IPS-11a (cell line): ENCODE results near the gene RABGAP1.

Experiments
- H3K4me3 ChIP-seq: one replicate; pipeline ENCODE4 v1.5.1; 2013; ENCODE audit warnings: low read depth, low read length, control low read depth

The RABGAP1 gene

DNA sequence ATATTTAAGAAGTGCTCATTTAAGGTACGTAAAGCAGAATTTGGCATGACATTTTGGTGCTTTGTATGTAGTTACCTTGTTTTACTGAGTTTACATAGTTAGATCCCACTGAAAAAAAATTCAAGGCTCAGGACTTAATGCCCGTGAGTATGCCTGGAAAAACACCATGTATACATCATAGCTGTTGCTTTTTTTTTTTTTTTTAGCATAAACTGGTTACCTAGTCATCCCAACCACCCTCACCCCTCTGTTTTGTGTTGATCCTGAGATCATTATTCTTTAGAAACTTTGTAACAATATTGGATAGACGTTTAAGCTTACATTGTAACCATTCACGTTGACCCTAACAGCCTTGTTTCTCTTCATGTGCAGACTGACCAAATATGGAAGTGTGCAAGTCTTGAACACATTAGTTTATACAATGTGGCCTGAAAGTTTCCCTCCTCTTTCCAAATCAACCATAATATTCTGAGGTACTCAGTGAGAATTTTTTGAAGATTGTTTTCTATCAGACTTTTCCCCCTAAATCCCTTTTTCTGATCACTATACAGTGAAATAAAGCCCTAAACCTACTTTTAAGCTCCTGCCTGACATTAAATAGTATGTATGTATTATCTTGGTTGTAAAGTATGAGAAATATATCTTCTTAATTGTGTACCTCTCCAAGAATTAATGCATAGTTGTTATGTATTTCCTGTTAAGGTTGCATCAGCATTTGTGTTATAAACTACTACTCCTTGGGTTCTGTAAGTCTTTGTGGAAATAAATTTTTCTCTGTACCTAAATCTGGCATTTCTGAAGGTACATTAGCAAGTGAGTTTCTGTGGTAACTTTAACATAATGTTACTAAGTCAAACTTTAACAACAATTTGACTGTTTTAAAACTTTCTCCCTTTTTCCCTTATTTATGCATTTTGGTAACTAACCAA is 4.4 kb downstream of the RABGAP1 start:
- no peak overlapping the region for H3K4me3 ChIP-seq

DNA sequence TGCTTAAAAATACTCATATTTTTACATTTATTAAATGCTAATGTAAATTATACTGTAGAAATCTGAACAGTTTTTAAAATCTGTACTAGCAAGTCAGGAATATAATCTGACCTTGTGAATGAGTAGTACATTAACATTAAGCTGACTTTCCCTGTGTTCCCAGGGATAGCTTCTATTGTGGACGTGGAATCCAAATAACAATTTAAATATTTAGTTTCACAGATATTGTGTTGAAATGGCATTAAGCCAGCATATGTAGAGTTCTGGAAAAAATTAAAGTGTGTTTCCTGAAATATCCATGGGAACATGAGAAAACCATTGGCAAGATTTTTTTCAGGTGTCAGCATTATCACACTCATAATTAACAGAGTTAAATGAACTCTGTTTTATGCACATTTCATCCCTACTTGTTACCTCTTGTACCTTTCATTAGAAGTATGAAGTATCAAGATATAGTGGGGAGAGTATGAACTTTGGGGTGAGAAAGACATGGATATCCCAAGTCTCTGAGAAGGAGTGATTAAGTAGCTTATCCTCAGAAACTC is 5.7 kb downstream of the RABGAP1 start:
- H3K4me3 ChIP-seq = no peak overlapping the region

- no peak overlapping the region for H3K4me3 ChIP-seq
These were observed 7.5 kb downstream of the RABGAP1 start for GRCh38 chr9:122948313-122948712.

DNA sequence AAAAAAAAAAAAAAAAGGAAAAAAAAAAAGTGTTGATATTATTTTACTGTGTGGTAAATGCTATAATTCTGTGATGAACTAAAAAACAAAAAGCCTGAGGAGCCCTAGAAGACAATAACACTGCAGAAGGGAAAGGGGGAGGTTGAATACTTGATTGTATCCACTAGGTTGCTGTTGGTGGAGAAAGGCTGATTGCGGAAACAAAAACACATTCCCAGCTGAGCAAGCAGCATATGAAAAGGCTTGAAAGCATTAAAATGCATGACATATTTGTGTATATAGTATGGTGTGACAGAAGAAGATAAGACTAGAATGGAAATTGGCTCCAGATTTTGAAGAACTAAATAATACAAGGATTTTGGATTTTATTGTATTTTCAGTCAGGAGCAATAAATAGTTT is 8.9 kb downstream of the RABGAP1 start:
- H3K4me3 ChIP-seq = no peak overlapping the region

DNA sequence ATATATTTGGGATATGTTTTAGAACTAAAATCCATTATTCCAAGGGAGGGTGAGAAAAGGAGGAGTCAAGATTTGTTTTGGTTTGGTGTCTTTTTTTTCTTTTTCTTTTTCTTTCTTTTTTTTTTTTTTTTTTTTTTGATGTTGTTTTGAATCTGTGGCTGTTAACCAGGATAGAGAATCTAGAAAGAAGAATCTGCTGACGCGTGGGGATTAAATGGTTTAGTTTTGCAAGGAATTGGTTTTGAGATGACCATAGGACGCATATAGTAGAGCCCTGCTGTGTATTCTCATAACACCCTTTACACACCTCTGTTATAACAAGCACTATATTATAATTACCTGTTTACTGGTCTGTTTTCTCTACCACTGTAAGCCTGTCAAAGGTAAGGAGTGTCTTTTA is 9.4 kb downstream of the RABGAP1 start:
- no peak overlapping the region for H3K4me3 ChIP-seq

DNA sequence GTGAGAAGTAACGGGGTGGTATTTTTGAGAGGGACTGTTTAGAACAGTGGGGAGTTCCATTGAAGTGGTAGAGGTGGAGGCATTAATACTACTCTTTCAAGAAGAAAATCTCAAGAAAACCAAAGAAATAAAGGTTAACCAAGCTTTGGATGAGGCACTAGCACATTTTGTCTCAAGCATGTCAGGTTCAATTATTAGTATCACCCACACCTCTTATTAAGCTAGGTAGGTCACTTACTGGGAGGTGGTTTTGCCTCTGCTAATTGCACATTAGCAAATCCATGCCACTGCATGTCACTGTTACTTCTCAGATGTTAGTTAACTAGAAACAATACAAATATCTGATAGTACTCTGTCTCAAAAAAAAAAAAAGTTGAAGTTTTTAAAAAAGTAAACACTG is 10.2 kb downstream of the RABGAP1 start:
- H3K4me3 ChIP-seq = no peak overlapping the region

- no peak overlapping the region for H3K4me3 ChIP-seq
These were observed 13.5 kb downstream of the RABGAP1 start for GRCh38 chr9:122954253-122954691.

- H3K4me3 ChIP-seq = no peak overlapping the region
These were observed 15.1 kb downstream of the RABGAP1 start for GRCh38 chr9:122955961-122956360.

DNA sequence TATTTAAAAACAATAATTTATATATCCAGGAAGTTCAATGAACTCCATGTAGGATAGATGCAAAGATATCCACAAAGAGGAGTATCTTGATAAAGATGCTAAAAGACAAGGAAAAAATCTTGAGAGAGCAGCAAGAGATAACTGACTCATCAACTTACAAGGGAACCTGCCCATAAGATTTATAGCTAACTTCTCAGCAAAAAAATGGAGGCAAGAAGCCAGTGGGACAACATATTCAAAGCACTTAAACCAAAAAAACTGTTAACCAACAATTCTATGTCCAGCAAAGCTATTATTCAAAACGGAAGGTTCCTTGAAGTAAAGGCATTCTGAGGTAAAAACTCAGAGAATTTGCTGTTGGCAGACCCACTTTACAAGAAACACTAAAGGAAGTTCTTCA is 20.3 kb downstream of the RABGAP1 start:
- no peak overlapping the region for H3K4me3 ChIP-seq

GRCh38 chr9:122975196-122975595 is 34.4 kb downstream of the RABGAP1 start:
- no peak overlapping the region for H3K4me3 ChIP-seq

DNA sequence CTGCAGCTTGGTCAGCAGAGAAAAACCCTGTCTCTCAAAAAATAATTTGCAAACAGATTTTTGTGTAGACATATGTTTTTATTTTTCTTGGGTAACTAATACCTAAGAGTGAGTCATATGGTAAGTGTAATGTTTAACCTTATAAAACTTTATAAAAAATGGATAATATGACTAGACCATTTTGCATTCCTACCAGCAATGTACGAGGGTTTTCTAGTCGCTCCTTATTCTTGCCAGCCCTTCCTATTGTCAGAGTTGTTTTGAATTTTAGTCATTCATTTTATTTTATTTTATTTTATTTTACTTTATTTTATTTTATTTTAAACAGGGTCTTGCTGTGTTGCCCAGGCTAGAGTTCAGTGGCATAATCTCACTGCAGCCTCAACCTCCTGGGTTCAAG is 37.8 kb downstream of the RABGAP1 start:
- no peak overlapping the region for H3K4me3 ChIP-seq

DNA sequence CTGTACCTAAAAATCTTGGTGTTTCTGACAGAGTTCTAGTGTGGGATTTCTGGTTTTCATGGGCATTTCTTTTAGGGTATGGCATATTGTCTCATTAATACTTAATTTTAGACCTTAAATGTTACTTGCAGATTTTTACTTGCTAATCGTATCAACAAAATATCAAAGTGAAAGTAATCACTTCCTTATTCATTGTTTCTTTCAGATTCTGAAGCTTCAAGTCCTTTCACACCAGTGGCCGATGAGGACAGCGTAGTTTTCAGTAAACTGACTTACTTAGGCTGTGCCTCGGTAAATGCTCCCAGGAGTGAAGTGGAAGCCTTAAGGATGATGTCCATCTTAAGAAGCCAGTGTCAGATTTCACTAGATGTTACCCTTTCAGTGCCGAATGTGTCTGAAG is 45.2 kb downstream of the RABGAP1 start:
- H3K4me3 ChIP-seq = no peak overlapping the region

- no peak overlapping the region for H3K4me3 ChIP-seq
These were observed 47.3 kb downstream of the RABGAP1 start for GRCh38 chr9:122988141-122988540.

DNA sequence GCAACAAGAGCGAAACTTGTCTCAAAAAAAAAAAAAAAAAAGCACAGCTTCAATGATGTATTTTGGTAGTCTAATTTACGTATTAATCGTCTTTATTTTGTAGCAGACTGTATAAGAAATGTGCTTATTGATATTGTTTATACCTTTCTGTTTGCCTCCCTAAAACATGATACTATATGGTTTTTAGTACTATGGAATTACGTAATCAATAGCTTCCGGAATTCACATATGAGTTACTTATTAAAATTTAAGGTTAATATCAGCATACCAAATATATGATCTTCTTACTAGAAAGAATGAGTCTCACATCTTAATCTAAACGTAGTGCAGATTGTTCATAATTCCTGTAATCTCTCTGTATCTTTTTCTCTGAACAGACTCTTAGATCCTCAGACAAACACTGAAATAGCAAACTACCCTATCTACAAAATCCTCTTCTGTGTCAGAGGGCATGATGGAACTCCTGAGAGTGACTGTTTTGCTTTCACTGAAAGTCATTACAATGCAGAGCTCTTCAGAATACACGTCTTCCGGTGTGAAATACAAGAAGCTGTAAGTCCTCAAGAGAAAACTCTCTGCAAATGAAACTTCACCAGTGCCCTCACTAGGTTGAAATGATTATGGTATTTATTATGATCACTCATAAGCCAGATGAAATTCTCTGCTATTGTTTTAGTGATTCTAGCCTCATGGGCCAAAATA is 48.3 kb downstream of the RABGAP1 start:
- H3K4me3 ChIP-seq = no peak overlapping the region

DNA sequence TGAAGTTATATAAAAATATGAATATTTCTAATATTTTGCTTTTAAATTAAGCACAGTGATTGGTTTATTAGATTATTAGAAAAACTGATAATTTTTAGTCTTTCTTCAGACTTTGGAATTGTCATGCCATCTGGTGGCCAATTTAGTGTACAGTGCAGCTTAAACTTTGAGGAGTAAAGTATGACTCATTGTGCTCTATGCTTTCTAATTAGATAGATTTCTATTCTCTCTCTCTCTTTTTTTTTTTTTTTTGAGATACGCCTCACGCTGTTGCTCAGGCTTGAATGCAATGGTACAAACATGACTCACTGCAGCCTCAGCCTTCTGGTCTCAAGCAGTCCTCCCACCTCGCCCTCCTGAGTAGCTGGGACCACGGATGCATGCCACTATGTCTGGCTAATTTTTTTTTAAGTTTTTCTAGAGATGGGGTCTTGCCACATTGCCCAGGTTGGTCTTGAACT is 50.6 kb downstream of the RABGAP1 start:
- no peak overlapping the region for H3K4me3 ChIP-seq

DNA sequence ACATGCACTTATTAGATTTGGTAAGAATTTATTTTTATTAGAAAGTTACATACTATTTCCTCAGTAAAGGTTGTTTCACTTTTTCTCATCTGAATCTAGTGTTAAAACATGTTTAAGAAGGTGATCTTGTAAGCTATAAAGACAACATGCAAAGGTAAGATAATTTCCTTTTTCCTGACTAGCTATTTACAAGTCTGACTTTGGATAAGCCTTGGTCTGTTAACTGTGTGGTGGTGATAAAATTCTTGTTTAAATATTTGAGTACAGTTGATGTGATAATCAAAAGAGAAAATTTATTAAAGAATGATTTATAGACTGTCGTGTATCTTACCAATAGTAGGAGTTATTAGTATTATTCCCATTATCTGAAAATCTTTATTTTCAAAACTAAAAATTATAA is 55.8 kb downstream of the RABGAP1 start:
- no peak overlapping the region for H3K4me3 ChIP-seq

- H3K4me3 ChIP-seq = no peak overlapping the region
These were observed 57.6 kb downstream of the RABGAP1 start for GRCh38 chr9:122998448-122998847.

DNA sequence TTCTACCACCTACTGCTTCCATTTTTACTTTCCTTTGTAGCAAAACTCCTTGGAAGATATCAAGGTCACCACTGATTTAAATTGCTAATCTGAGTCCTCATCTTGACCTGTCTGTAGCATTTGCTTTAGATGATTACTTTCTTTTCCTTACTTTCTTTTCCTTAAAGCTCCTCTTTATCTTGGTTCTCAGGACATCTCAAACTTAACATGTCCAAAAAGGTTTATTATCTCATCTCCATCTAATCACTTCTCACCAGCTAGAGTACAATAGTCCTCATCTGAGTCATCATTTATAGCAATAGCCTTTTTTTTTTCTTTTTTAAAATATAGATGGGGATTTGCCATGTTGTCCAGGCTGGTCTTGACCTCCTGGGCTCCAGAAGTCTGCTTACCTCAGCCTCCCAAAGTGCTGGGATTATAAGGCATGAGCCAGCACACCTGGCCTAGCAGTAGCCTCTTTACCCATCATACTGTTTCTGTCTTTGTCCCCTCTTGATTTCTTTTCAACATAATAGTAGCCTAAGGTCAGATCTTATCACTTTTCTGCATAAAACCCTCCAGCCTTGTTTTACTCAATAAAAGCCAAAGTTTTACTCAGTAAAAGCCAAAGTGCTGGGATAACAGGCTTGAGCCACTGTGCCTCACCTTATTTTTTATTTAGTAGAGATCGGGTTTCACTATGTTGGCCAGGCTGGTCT is 59.7 kb downstream of the RABGAP1 start:
- no peak overlapping the region for H3K4me3 ChIP-seq

DNA sequence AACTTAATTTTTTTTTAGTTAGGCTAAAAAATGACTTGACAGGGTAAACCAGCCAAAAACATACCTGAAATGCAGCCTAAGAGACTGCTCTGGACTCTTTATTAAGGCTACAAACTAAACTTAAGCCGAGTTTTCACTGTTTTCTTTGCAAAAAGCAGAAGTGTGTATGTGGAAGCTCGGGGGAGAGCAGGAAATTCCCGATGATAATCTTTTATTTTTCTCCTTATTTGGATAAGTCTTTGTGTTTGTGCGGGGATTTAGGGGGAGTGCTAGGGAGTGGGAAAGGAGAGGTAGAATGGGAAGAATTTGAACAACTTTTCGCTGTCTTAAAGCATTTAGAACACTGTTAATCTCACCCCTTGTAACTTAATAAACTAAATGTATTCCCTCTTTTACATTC is 61.9 kb downstream of the RABGAP1 start:
- no peak overlapping the region for H3K4me3 ChIP-seq

GRCh38 chr9:123003466-123003865 is 62.6 kb downstream of the RABGAP1 start:
- H3K4me3 ChIP-seq = no peak overlapping the region

DNA sequence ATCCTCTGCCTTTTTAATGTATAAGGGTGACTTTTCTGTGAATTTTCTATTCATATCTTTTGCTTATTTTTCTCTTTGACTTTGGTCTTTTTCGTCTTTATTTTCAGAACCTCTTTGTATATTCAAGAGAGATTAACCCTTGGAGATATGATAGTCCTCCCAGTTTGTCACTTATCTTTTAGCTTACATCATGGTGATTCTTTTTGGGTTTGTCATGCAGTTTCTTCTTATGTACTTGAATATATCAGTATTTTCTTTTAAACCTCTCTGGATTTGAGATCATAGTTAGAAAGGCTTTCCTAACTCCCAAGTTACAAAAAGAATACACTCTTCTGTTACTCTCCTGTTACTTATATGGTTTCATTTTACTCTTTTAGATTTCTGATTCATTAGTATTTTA is 65.1 kb downstream of the RABGAP1 start:
- H3K4me3 ChIP-seq = no peak overlapping the region
